KOPT-K1 (cell line): ENCODE data around the gene KCNJ9.
"Not testable (repeated sequence)": the region's sequence is repeated elsewhere in the genome, so short reads cannot be mapped to it uniquely, and the experiment has no call there.

Experiments
- H3K27ac ChIP-seq: fragments of 200-600 bp; sonication (generic); 2 replicates; pipeline ENCODE4 v1.5.1; 2016; ENCODE audit warnings: antibody characterized with exemption, mild to moderate bottlenecking, low read depth, low read length; ENCODE audit not compliant: poor library complexity, severe bottlenecking
- H3K36me3 ChIP-seq: fragments of 200-600 bp; sonication (generic); 2 replicates; pipeline ENCODE4 v1.5.1; 2017; ENCODE audit warnings: antibody characterized with exemption, mild to moderate bottlenecking, low read length, moderate library complexity; ENCODE audit not compliant: insufficient read depth
- H3K9me3 ChIP-seq: fragments of 200-600 bp; sonication (generic); 2 replicates; pipeline ENCODE4 v1.5.1; 2017; ENCODE audit warnings: antibody characterized with exemption, low read length, mild to moderate bottlenecking; ENCODE audit not compliant: insufficient read depth, poor library complexity, severe bottlenecking

The KCNJ9 gene

DNA sequence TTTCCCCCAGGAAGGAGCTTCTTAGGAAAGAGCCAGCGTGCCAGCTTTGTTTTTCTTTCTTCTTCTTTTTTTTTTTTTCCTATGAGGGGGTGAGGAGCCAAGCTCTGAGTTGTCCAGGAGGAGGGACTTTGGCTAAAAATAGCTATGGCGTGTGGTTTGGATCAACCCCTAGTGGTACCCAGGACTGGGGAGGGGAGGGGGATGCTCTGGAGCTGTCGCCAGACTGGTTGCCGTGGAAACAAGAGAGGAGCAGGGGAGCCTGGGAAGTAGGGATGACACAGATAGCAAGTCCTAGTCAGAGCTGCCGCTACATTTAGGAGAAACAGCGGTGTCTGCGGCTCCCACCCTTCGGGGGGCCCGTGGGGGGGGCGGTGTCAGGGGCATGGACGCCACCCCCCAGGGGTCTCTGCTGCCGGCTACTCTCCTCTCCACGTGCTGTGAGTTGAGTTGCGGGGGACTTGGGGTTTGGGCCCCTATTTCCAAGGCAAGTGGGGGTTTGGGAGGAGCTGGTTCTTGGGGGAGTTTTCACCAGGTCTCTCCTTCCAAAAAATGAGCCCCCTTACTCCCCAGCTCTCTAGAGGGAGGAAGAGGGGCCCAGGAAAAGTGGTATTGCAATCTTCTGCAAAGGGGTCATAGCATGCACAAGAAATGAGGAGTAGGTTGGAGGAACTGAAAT is at the start of gene KCNJ9:
Gene KCNJ9, plus strand, starts transcription at position 278 of the 676 bp plus-strand sequence. CDS start 2,493 bp downstream, outside the sequence.
- no peaks in the 10 kb centered on the region for H3K9me3 ChIP-seq
- H3K27ac ChIP-seq, result no peak within 1 kb of the TSS
- peaks cover 10% of the 10 kb centered on the region; the same call in 1 of the 2 replicates for H3K36me3 ChIP-seq

DNA sequence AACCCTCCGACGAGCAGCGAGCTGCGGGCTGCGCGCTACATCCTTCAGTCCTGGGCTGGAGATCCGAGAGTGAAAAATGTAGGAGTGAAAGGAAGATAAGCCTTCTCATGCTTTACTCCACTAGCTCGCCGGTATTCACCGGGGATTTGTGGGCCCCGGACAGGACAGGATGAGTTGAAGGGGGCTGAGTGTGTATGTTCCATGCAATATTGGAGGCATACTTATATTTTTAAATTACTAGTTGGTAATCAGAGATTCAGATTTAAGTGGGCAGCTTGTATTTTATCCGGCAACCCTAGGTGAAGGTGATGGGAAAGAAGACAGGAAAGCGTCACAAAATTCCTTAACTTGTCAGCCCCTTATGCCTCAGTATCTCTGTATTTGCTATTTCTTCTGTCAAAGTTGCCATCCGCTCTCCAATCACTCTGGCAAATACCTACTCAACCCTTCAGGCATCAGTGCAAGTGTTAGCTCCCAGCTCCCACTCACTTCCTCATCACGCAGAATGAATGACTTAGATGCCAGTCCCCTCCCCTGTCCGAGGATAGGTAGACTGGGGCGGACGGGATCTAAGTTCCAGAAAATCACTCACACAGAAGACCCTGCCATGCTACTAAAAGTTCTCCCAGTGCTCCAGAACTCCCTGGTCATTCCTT is 49.0 kb upstream of the KCNJ9 start:
- H3K27ac ChIP-seq, result peak overlapping the region; percentile 65
- no peaks in the 10 kb centered on the region for H3K9me3 ChIP-seq
- no peaks in the 10 kb centered on the region for H3K36me3 ChIP-seq

GRCh38 chr1:160040476-160040875 is 40.9 kb upstream of the KCNJ9 start:
- H3K36me3 ChIP-seq, result no peaks in the 10 kb centered on the region
- no peak overlapping the region for H3K27ac ChIP-seq
- H3K9me3 ChIP-seq, result no peaks in the 10 kb centered on the region

DNA sequence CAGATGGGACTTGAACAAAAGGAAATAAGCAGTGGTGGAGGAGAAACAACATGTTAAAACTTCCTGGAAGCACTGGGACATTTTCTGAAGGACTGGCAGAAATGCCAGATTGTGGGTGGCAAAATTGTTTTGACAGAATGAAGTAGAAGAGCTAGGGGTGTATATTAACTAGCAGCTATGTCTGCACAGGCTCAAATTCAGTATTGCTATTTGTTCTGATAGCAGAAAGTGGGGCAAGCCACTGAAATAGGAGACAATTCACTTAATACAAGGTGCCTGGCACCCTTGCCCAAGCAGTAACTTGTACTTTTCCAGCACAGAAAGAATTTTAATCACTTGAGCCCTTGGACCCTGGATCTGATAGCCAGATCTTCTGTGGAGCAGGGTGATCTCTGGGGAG is 37.8 kb upstream of the KCNJ9 start:
- Histone ChIP-seq H3K27ac (no peak overlapping the region), H3K36me3 (no peaks in the 10 kb centered on the region), H3K9me3 (no peaks in the 10 kb centered on the region)

DNA sequence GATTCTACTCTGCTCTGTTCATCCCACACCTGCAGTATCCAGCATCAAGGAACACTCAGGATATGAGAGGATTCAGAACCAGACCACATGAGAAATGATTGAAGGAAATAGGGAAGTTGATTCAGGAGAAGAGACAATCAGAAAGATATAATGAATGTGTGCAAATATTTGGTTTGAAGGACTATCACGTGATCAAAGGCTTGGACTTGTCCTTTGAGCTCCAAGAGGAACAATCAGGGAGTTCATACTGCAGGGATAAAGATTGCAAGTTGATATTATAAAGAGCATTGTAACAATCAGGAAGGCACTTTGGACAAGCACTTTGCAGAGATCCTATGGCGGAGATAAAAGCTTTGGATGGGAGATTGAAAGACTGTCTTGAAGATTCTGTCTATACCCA is 35.7 kb upstream of the KCNJ9 start:
- H3K36me3 ChIP-seq, result no peaks in the 10 kb centered on the region
- H3K27ac ChIP-seq, result no peak overlapping the region
- no peaks in the 10 kb centered on the region for H3K9me3 ChIP-seq

- H3K9me3 ChIP-seq, result no peaks in the 10 kb centered on the region
- H3K27ac ChIP-seq, result no peak overlapping the region
- H3K36me3 ChIP-seq, result no peaks in the 10 kb centered on the region
Measured at GRCh38 chr1:160046494-160047110, 34.7 kb upstream of the KCNJ9 start.

- Histone ChIP-seq H3K36me3 (no peaks in the 10 kb centered on the region), H3K9me3 (no peaks in the 10 kb centered on the region), H3K27ac (no peak overlapping the region)
Measured at GRCh38 chr1:160047111-160047991, 34.0 kb upstream of the KCNJ9 start.

GRCh38 chr1:160048335-160048734 is 33.0 kb upstream of the KCNJ9 start:
- no peaks in the 10 kb centered on the region for H3K36me3 ChIP-seq
- H3K27ac ChIP-seq, result no peak overlapping the region
- H3K9me3 ChIP-seq, result no peaks in the 10 kb centered on the region

GRCh38 chr1:160049101-160049500 is 32.2 kb upstream of the KCNJ9 start:
- H3K36me3 ChIP-seq, result no peaks in the 10 kb centered on the region
- H3K9me3 ChIP-seq, result no peaks in the 10 kb centered on the region
- H3K27ac ChIP-seq, result no peak overlapping the region

- H3K27ac ChIP-seq, H3K36me3 ChIP-seq, H3K9me3 ChIP-seq: not testable (repeated sequence)
Measured at GRCh38 chr1:160050182-160050581, 31.2 kb upstream of the KCNJ9 start.

DNA sequence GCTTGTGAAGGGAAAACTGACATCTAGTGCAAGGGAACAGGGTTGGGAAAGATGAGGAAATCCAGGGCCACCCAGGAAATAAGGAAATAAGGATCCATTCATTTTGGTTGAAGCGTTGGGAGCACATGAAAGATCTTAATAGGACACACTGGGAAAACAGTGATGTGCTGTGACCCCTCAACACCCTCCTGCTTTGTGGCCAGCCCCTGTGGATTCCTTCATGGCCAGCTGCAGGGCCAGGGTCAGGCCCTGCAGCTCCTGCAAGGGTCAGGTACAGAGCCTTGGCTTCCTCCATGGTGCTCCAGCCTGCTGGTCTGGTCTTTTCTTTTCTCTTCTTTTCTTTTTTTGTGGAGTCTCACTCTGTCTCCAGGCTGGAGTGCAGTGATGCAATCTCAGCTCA is 30.7 kb upstream of the KCNJ9 start:
- no peak overlapping the region for H3K27ac ChIP-seq
- H3K9me3 ChIP-seq, result no peaks in the 10 kb centered on the region
- no peaks in the 10 kb centered on the region for H3K36me3 ChIP-seq

- no peaks in the 10 kb centered on the region for H3K9me3 ChIP-seq
Measured at GRCh38 chr1:160052936-160053335, 28.4 kb upstream of the KCNJ9 start.

DNA sequence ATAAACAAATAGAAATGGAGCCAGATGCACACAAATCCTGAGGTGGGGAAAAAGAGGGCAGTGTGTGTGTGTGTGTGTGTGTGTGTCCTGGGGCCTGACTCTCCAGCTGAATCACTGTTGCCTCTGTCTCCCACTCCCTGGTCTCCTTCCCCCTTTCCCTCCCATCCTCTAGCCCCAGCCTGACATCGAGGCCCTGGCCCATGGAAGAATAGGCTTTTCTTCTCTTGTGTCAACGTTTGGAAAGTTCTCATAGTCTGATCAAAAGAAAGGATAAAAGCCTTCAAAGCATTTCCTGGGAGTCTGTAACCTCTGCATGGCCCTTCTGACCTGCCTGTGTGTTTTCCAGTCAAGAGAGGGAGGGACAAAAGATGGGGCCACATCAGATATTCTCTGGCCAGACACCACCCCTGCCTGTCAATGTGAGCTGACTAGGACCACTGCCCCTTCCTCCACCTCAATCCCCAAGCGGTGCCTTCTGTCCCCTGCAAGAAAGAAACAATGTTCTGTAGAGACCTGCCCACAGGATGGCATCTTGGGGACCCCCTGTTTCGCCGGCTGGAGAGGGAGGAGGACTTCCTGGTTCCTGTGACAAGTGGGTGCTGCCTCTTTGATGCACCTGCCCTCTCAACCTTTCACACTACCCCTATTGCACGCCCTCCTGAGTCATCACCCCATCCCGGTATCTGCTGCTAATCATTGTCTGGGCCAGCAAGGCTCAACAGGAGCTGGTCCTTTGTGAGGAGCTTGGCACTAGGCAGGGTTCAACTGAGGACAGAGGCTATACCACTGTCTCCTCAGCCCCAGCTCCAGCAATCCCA is 27.6 kb upstream of the KCNJ9 start:
- Histone ChIP-seq H3K27ac (no peak overlapping the region), H3K36me3 (no peaks in the 10 kb centered on the region), H3K9me3 (no peaks in the 10 kb centered on the region)

More at GRCh38 chr1:160052936-160053335, 28.4 kb upstream of the KCNJ9 start:
- H3K36me3 ChIP-seq, result no peaks in the 10 kb centered on the region
- H3K27ac ChIP-seq, result no peak overlapping the region

DNA sequence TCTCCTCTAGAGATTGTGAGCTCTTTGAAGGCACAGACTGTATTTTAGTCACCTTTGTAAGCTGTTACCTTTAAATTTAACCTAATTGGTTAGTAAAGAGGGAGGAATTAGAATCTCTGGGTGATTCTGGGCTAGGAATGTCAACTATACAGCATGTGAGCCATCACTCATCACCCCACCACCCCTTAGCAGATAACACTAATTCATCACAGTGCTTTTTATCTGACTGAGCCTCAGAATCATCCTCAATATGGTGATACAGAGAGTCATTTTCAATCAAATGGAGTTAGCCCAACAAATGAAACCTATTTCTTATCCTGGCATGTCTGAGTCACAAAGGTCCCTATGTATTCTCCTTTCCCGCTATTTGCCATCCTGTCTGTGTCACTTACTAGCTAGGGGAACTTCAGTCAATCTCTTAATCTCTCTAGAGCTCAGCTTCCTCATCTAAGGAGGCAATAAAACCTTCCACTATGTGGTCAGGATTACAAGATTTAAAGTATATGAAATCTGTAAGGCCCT is 24.6 kb upstream of the KCNJ9 start:
- Histone ChIP-seq H3K27ac (no peak overlapping the region), H3K9me3 (no peaks in the 10 kb centered on the region), H3K36me3 (no peaks in the 10 kb centered on the region)
